H1 (cell line): Measurements from ENCODE around the gene TPRN. TPM values are rescaled to one million over a fixed set of nuclear protein-coding genes. Genes with fewer than 3 reads are reported as not detected.
A peak's percentile ranks its signal among the peaks of the same experiment; 100 is the strongest.

Experiments
- CTCF ChIA-PET: fragments of 300-600 bp; sonication (Branson Sonifier 250); formaldehyde crosslinking; loops from one replicate; lab custom pipeline; 2021; ENCODE audit not compliant: partially characterized antibody; lab: Charles Lee
- POLR2A ChIA-PET: fragments of 300-600 bp; sonication (Branson Sonifier 250); formaldehyde crosslinking; loops from one replicate; lab custom pipeline; 2021; ENCODE audit warnings: inconsistent platforms; ENCODE audit not compliant: partially characterized antibody; lab: Charles Lee
- DNase-seq, 2 experiments: peaks; one replicate each; pipeline versions ENCODE4 v3.0.0 to v3.0.0-alpha.2; 2010 to 2022; ENCODE audit warnings: low spot score in 2 of 2, low read depth in 1 of 2, mixed read lengths in 1 of 2
- FAIRE-seq: peaks from 2 replicates; lab custom pipeline; 2011; peaks lifted over from hg19 to GRCh38; lab: Jason Lieb, UNC
- H2AFZ ChIP-seq: 2 replicates; pipeline ENCODE4 v1.8.1; 2012; ENCODE audit warnings: low read length, inconsistent platforms
- H2AK5ac ChIP-seq: 2 replicates; pipeline ENCODE4 v1.6.1; 2013; ENCODE audit warnings: low read depth, low read length
- H2BK120ac ChIP-seq: replicated peaks from 2 replicates; pipeline ENCODE3; 2013; ENCODE audit warnings: low read depth, low read length, inconsistent platforms
- H2BK12ac ChIP-seq: 2 replicates; pipeline ENCODE4 v1.6.1; 2013; ENCODE audit warnings: low read depth, low read length
- H2BK15ac ChIP-seq: 2 replicates; pipeline ENCODE4 v1.6.1; 2013; ENCODE audit warnings: low read length
- H2BK20ac ChIP-seq: 2 replicates; pipeline ENCODE4 v1.6.1; 2013; ENCODE audit warnings: low read length
- H2BK5ac ChIP-seq: 2 replicates; pipeline ENCODE4 v1.6.1; 2013; ENCODE audit warnings: low read depth, low read length
- H3K14ac ChIP-seq: 2 replicates; pipeline ENCODE4 v1.6.1; 2013; ENCODE audit warnings: inconsistent platforms; ENCODE audit not compliant: insufficient read length
- H3K18ac ChIP-seq: 2 replicates; pipeline ENCODE4 v1.6.1; 2013; ENCODE audit warnings: low read length; ENCODE audit errors: extremely low read depth
- H3K23ac ChIP-seq: 2 replicates; pipeline ENCODE4 v1.6.1; 2013; ENCODE audit warnings: inconsistent platforms; ENCODE audit not compliant: insufficient read length
- H3K23me2 ChIP-seq: 2 replicates; pipeline ENCODE4 v1.6.1; 2013; ENCODE audit warnings: low read depth, low read length
- H3K27ac ChIP-seq: 2 replicates; pipeline ENCODE4 v1.6.1; 2011; ENCODE audit warnings: low read depth, low read length, inconsistent platforms
- H3K27me3 ChIP-seq, 4 experiments: replicated peaks in 1 of 4; 1 replicate in 1 of 4; 2 replicates in 3 of 4; pipeline versions ENCODE4 v1.6.1 to v1.8.1; 2011 to 2013; ENCODE audit warnings: low read length in 3 of 4, mild to moderate bottlenecking in 3 of 4, inconsistent platforms in 2 of 4, mixed read lengths in 2 of 4, moderate library complexity in 1 of 4; ENCODE audit not compliant: control insufficient read depth in 3 of 4, insufficient read depth in 3 of 4; ENCODE audit errors: extremely low read depth in 1 of 4
- H3K36me3 ChIP-seq, 4 experiments: 2 replicates each; pipeline versions ENCODE4 v1.6.1 to v1.8.1; 2011 to 2013; ENCODE audit warnings: mild to moderate bottlenecking in 4 of 4, low read length in 3 of 4, moderate library complexity in 2 of 4, control low read depth in 1 of 4, inconsistent platforms in 1 of 4; ENCODE audit not compliant: insufficient read depth in 4 of 4, control insufficient read depth in 2 of 4
- H3K4ac ChIP-seq: replicated peaks from 2 replicates; pipeline ENCODE3; 2013; ENCODE audit warnings: low read length, low read depth, mixed read lengths, inconsistent platforms; ENCODE audit not compliant: insufficient read length
- H3K4me1 ChIP-seq, 4 experiments: replicated peaks in 1 of 4; 1 replicate in 1 of 4; 2 replicates in 3 of 4; pipeline versions ENCODE4 v1.6.1 to v1.8.1; 2011 to 2013; ENCODE audit warnings: low read length in 3 of 4, inconsistent platforms in 2 of 4, mixed read lengths in 1 of 4; ENCODE audit not compliant: insufficient read depth in 4 of 4, control insufficient read depth in 3 of 4
- H3K4me2 ChIP-seq, 2 experiments: 2 replicates each; pipeline versions ENCODE4 v1.6.1 to v1.8.1; 2011 to 2013; ENCODE audit warnings: low read depth in 2 of 2, low read length in 2 of 2, control low read depth in 1 of 2, inconsistent platforms in 1 of 2, mild to moderate bottlenecking in 1 of 2; ENCODE audit not compliant: insufficient read depth in 1 of 2
- H3K4me3 ChIP-seq, 4 experiments: fragments of 200-600, 300-600 bp in 1 of 4; sonication (generic), shearing (Covaris generic), sonication (Bioruptor Twin) in 1 of 4; 2 replicates each; pipeline versions ENCODE4 v1.5.1 to v1.8.1; 2011 to 2016; ENCODE audit warnings: low read length in 4 of 4, low read depth in 3 of 4, control low read depth in 2 of 4, inconsistent platforms in 2 of 4, mild to moderate bottlenecking in 2 of 4, mixed read lengths in 1 of 4, moderate library complexity in 1 of 4; ENCODE audit not compliant: insufficient read depth in 2 of 4; ENCODE audit errors: extremely low read depth in 1 of 4
- H3K56ac ChIP-seq: replicated peaks from 2 replicates; pipeline ENCODE3; 2013; ENCODE audit warnings: low read depth, mild to moderate bottlenecking, mixed read lengths, low read length, inconsistent platforms; ENCODE audit not compliant: insufficient read length
- H3K79me1 ChIP-seq: 2 replicates; pipeline ENCODE4 v1.6.1; 2013; ENCODE audit warnings: low read depth, low read length, control low read depth
- H3K79me2 ChIP-seq, 2 experiments: 2 replicates each; pipeline versions ENCODE4 v1.6.1 to v1.8.1; 2012 to 2013; ENCODE audit warnings: low read length in 2 of 2, mild to moderate bottlenecking in 2 of 2, inconsistent platforms in 1 of 2; ENCODE audit not compliant: insufficient read depth in 2 of 2, control insufficient read depth in 1 of 2
- H3K9ac ChIP-seq, 4 experiments: replicated peaks in 1 of 4; 1 replicate in 1 of 4; 2 replicates in 3 of 4; pipeline versions ENCODE4 v1.6.1 to v1.8.1; 2011 to 2013; ENCODE audit warnings: low read depth in 3 of 4, low read length in 3 of 4, control low read depth in 2 of 4, mild to moderate bottlenecking in 2 of 4, moderate library complexity in 2 of 4, inconsistent platforms in 1 of 4; ENCODE audit errors: extremely low read depth in 1 of 4
- H3K9me3 ChIP-seq, 2 experiments: 2 replicates each; pipeline versions ENCODE4 v1.6.1 to v1.8.1; 2012 to 2013; ENCODE audit warnings: mild to moderate bottlenecking in 2 of 2, moderate library complexity in 2 of 2, control low read depth in 1 of 2, inconsistent platforms in 1 of 2, low read depth in 1 of 2, low read length in 1 of 2, mixed read lengths in 1 of 2; ENCODE audit not compliant: insufficient read depth in 2 of 2
- H4K20me1 ChIP-seq, 2 experiments: replicated peaks in 1 of 2; 2 replicates each; pipeline versions ENCODE3 to v1.8.1; 2011 to 2013; ENCODE audit warnings: inconsistent platforms in 2 of 2, low read length in 2 of 2, mild to moderate bottlenecking in 1 of 2; ENCODE audit not compliant: insufficient read depth in 2 of 2, control insufficient read depth in 1 of 2
- H4K5ac ChIP-seq: 2 replicates; pipeline ENCODE4 v1.6.1; 2013; ENCODE audit warnings: low read length, low read depth, mixed read lengths, inconsistent platforms; ENCODE audit not compliant: insufficient read length
- H4K8ac ChIP-seq: 2 replicates; pipeline ENCODE4 v1.8.0; 2013; ENCODE audit warnings: mild to moderate bottlenecking, moderate library complexity, low read length, inconsistent platforms; ENCODE audit not compliant: insufficient read depth; ENCODE audit errors: extremely low read depth
- H4K91ac ChIP-seq: replicated peaks from 2 replicates; pipeline ENCODE3; 2013; ENCODE audit warnings: low read length, mixed read lengths, inconsistent platforms; ENCODE audit not compliant: insufficient read length
- EZH2 ChIP-seq: fragments of 200-600 bp; sonication (generic); IDR thresholded peaks from 2 replicates; pipeline ENCODE4 v1.7.1; 2012; ENCODE audit warnings: low read depth, mild to moderate bottlenecking, moderate library complexity, low read length, inconsistent platforms; ENCODE audit not compliant: severe bottlenecking
- KDM4A ChIP-seq: IDR thresholded peaks from one replicate; pipeline ENCODE4 v1.7.1; 2012; ENCODE audit warnings: low read depth, mild to moderate bottlenecking, moderate library complexity, low read length, inconsistent platforms; ENCODE audit not compliant: severe bottlenecking
- RBBP5 ChIP-seq: IDR thresholded peaks from 2 replicates; pipeline ENCODE4 v1.7.1; 2012; ENCODE audit warnings: low read depth, mild to moderate bottlenecking, inconsistent platforms, low read length, moderate library complexity, borderline replicate concordance
- YY1 ChIP-seq: IDR thresholded peaks from 2 replicates; pipeline ENCODE4 v1.6.1; 2011; ENCODE audit warnings: low read depth, mild to moderate bottlenecking, low read length
- WGBS, 2 experiments: shearing (Covaris generic) in 1 of 2; methylation state at CpG; one replicate each; pipeline versions ENCODE4 v1.1.6 to v1.1.7; 2013 to 2015; ENCODE audit warnings: low lambda C conversion rate in 2 of 2, mixed read lengths in 2 of 2, inconsistent platforms in 1 of 2, low coverage in 1 of 2, missing lambda C conversion rate in 1 of 2; ENCODE audit not compliant: insufficient replicate concordance in 2 of 2, insufficient coverage in 1 of 2, insufficient read length in 1 of 2; ENCODE audit errors: extremely low coverage in 1 of 2, missing lambda C conversion rate in 1 of 2; 5-methylcytosine and 5-hydroxymethylcytosine counted together
- polyA plus RNA-seq, 7 experiments: library from polyadenylated mRNA; depleted of rRNA in 3 of 7; stranded (reverse) in 5 of 7; unstranded in 2 of 7; fragments of >200 nt in 5 of 7; fragments of 200-250 nt in 2 of 7; gene quantifications; 1 replicate in 5 of 7; 2 replicates in 1 of 7; 4 replicates in 1 of 7; pipeline versions ENCODE4 v1.2.1 to v1.2.3, GENCODE V29; 2011 to 2013; ENCODE audit warnings: missing spikeins in 2 of 7, mixed read lengths in 2 of 7
- total RNA-seq: library from RNA; stranded (reverse); fragmentation: NEBNext Ultra II Directional; extraction: Animal tissue kit (Norgen Biotek cat#: 25700); gene quantifications from 2 replicates; pipeline ENCODE4 v1.2.1, GENCODE V29; 2021
- TF ChIP-seq, protein P1 (sequence below): IDR thresholded peaks from 2 replicates; pipeline ENCODE4 v1.6.1; 2012; ENCODE audit warnings: low read length, inconsistent platforms

Gene TPRN
- total and polyA plus RNA-seq, 2 of the 8 experiments (the other 6 are each of a cell fraction or from before 2014, with no cell fraction given) = 9.7 to 23.2 TPM

DNA sequence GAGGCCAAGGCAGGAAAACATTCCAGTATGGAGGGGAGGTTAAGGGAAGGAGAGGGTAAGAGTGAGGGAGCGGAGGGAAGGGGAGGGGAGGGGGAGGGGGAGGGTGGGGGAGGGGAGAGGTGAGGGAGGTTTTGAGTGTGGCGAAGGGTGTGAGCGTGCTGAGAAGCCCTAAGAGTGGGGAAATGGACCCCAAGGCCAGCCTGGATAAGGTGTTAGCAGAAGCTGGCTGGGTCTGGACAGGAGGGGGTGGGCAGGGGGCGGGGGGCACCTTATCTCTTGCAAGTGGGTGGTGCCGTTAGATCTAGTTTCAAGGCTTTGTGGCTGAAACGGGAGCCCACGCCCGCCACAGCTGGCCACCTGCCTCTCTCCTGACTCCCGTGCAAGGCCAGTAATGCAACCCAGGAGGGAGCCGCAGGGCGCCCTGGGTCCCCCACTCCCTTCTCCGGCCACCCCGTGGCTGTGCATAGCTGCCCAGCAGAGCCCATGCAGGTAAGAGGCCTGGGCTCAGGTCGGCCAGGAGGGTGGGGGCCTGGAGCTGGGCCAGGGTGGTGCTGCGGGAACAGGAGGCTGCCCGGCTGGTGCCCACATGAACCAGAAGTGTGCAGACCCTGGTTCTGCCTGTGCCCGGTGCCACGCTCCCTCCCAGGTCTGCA lies 27.4 kb upstream of the TPRN start:
- FAIRE-seq = no peak

More for the DNA sequence above, 27.4 kb upstream of the TPRN start:
- peaks cover 6% of the 10 kb centered on the region; the same call in 1 of the 2 replicates for H3K23me2 ChIP-seq
- no peak overlapping the region for H2BK5ac ChIP-seq
- H3K23ac ChIP-seq = no peak overlapping the region
- WGBS, 2 experiments = 80% methylated on average over 12 of the region's 18 CpGs; no CpG with 5 or more reads in 1 of the 2 experiments
- no peaks in the 10 kb centered on the region for H3K79me1 ChIP-seq
- no peak overlapping the region for H3K56ac ChIP-seq
- peak overlapping the region; percentile 62 for H4K5ac ChIP-seq
- H3K36me3 ChIP-seq = no peaks in the 10 kb centered on the region
- H3K4ac ChIP-seq = no peak overlapping the region
- TF ChIP-seq KDM4A (peak; percentile 18), RBBP5 (0 out of 2 replicates have a peak, but pooled peaks have one; percentile 40), EZH2 (no peak), YY1 (no peak)
- TF ChIP-seq, protein P1, sequence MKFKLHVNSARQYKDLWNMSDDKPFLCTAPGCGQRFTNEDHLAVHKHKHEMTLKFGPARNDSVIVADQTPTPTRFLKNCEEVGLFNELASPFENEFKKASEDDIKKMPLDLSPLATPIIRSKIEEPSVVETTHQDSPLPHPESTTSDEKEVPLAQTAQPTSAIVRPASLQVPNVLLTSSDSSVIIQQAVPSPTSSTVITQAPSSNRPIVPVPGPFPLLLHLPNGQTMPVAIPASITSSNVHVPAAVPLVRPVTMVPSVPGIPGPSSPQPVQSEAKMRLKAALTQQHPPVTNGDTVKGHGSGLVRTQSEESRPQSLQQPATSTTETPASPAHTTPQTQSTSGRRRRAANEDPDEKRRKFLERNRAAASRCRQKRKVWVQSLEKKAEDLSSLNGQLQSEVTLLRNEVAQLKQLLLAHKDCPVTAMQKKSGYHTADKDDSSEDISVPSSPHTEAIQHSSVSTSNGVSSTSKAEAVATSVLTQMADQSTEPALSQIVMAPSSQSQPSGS = no peak
- H2AK5ac ChIP-seq = no peak overlapping the region
- no peak overlapping the region for H2BK120ac ChIP-seq
- no peak overlapping the region for H3K9ac ChIP-seq
- H3K4me3 ChIP-seq = no peak overlapping the region
- no peak overlapping the region for H2AFZ ChIP-seq
- no peak overlapping the region for H3K27ac ChIP-seq
- H3K4me1 ChIP-seq = peaks cover 0 to 17% (median 6%) of the 10 kb centered on the region in 4 experiments; a peak in 5 of 7 replicates
- H4K20me1 ChIP-seq = peaks cover 0 to 1% of the 10 kb centered on the region in 2 experiments
- H3K9me3 ChIP-seq = no peaks in the 10 kb centered on the region
- H2BK20ac ChIP-seq = no peak overlapping the region
- no peak overlapping the region for H3K14ac ChIP-seq
- no peak overlapping the region for H2BK15ac ChIP-seq
- no peak overlapping the region for H2BK12ac ChIP-seq
- no peak for DNase-seq
- no peaks in the 10 kb centered on the region for H3K79me2 ChIP-seq
- peak overlapping the region in 1 of 2 experiments; percentile 50; a peak in 1 of 4 replicates for H3K4me2 ChIP-seq
- H4K91ac ChIP-seq = no peak overlapping the region
- H3K18ac ChIP-seq = no peak overlapping the region; the same call in 1 of the 2 replicates
- CTCF ChIA-PET = interaction anchor here (0.9 to 20.2 kb wide), 28 partner anchors 11 to 199 kb away, joined by 3 to 204 read pairs (median 4); partner anchors contain the start of genes ANAPC2, LRRC26, NPDC1 and SAPCD2
- no peak overlapping the region for H4K8ac ChIP-seq
- POLR2A ChIA-PET = interaction anchor here (1.1 to 69.9 kb wide), 7 partner anchors 11 to 111 kb away, joined by 3 to 1462 read pairs (median 5); partner anchors contain the start of genes ANAPC2, NDOR1, NELFB and SSNA1
- no peaks in the 10 kb centered on the region; a peak in 1 of 7 replicates for H3K27me3 ChIP-seq
